HG02885 (cell line): ENCODE measurements around the gene FBXW7.

Experiments used
- ATAC-seq: cut with Tn5 transposase; IDR thresholded peaks from one replicate; pipeline ENCODE4 v1.9.1; 2021; ENCODE audit warnings: mild to moderate bottlenecking; ENCODE audit not compliant: unreplicated experiment, poor library complexity

The FBXW7 gene

DNA sequence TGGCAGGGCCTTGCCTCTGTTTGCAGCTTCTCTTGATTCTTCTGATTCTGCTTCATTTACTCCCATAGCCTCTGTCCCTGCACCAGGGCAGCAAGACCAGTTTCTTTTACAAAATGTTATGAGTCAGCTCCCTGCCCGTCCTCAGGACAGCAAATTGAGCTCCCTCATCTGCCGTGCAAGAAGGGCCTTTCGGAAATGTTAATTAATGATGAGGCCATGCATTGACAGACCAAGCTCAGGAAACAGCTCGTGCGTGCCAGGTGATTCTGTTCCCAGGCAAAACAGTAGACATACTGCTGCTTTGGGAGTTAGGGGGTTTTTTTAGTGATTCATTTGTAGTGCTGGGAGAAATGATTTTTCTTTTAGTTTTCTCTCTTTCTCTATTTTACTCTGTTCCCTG is 231.7 kb downstream of the FBXW7 start:
- peak; percentile 89 for ATAC-seq

GRCh38 chr4:152301381-152301780 is 234.5 kb downstream of the FBXW7 start:
- ATAC-seq, result no peak

- no peak for ATAC-seq
These were observed 236.3 kb downstream of the FBXW7 start for GRCh38 chr4:152299553-152299952.

DNA sequence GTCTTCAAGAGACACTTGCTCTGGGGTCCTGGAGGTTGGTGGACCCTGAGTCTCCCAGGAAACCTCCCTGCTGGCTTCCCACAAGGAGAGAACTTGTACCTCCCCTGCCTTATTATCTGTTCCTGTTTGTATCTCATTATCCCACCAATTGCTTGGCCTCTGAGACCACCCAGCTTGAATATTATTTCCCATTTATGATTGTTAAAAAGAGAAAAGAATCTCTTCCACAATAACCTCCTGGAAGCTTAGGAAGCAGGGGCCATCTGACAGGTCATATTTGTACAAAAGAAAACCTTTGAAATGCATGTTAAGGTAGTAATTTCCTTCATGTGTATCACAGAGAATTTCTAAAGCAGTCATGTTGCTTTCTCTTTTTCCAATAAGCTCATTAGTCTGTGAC is 239.5 kb downstream of the FBXW7 start:
- no peak for ATAC-seq

DNA sequence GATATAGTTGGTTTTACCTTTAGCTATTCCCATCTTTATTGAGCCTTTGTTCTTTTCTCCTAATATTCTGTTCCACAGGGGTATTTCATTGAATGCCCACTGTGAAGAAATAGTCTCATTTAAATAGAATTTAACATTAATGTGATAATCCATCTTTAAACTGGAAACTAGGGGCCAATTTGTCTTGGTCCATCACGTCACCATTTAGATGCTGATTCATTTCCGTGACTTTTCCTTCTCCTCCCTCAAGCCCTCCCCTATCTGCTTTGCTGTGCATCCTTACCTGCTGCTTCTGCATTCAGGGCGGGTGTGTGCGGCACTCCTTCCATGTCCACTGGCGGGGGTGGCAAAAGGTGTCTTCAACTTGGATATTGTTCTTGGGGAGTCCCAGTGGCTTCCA is 241.1 kb downstream of the FBXW7 start:
- ATAC-seq, result no peak

DNA sequence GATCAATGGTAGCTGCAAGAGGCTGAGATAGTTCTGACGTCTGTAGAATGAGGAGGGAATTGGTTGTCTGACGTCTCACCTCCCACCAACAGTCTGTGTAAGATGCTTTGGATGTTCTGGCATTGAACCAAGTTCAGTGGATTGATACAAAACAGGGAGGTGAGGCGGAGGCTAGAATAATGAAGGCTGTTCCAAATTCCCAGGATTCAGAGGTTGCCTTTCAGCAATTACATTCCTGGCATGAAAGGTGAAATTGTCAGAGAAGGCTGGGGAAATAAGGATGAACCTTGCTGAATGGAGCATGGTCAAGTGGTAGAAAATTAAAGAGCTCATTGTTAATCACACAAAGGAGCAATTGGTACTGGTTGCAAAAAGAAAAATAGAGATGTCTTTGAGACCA is 241.6 kb downstream of the FBXW7 start:
- no peak for ATAC-seq

GRCh38 chr4:152293527-152293926 is 242.4 kb downstream of the FBXW7 start:
- ATAC-seq, result no peak

GRCh38 chr4:152290366-152290921 is 245.4 kb downstream of the FBXW7 start:
- no peak for ATAC-seq

DNA sequence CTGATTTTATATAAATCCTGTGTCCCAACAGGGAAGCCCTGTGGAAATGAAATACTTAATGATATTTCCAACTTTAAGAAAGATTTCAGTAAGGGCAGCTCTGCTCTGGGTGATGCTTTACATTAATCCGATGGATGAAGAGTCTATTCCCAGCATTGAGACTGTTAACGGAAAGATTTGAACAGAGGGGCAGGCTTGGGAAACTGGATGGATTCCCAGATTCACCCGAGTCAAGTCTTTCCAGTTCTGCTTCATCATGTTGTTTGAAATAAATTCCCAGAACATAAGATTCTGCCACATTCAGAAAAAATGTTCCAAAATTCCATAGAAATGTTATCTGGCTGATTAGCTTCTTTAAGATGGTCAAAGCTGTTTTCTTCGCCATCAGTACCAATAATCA is 246.0 kb downstream of the FBXW7 start:
- no peak for ATAC-seq

- ATAC-seq, result no peak
These were observed 246.4 kb downstream of the FBXW7 start for GRCh38 chr4:152289541-152289940.

DNA sequence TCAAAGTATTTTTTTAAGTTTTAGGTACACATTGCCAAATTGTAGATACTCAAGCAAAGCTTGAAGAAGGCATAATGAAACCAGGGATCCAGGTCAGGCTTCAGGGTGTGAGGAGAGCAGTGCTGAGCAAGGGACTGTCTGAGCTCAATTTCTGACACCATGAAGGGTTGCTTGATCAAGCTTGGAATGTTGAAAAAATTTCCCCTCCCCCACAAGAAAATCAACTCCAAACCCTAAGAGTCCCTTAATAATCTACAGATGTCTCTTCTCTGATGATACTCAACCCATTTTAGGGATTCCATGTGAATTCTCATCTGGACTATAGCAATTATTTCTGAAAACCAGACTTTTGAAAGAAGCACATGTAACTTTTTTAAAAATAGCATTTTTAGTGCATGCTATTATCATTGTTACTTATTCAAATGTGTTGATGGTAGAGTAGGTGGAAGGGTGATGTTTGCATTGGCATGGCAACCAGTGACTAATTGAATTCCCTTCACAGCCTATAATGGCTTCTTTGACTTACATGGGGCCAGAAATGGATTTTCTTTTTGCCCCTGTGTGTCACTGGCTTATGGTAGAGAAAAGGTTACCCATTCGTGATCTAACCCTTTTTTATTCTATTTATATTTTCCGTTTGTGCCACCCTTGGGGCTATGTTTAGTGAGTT is 252.0 kb downstream of the FBXW7 start:
- no peak for ATAC-seq

GRCh38 chr4:152281822-152282221 is 254.1 kb downstream of the FBXW7 start:
- ATAC-seq, result no peak

GRCh38 chr4:152281211-152281610 is 254.7 kb downstream of the FBXW7 start:
- ATAC-seq, result no peak

GRCh38 chr4:152279234-152279566 is 256.7 kb downstream of the FBXW7 start:
- no peak for ATAC-seq

DNA sequence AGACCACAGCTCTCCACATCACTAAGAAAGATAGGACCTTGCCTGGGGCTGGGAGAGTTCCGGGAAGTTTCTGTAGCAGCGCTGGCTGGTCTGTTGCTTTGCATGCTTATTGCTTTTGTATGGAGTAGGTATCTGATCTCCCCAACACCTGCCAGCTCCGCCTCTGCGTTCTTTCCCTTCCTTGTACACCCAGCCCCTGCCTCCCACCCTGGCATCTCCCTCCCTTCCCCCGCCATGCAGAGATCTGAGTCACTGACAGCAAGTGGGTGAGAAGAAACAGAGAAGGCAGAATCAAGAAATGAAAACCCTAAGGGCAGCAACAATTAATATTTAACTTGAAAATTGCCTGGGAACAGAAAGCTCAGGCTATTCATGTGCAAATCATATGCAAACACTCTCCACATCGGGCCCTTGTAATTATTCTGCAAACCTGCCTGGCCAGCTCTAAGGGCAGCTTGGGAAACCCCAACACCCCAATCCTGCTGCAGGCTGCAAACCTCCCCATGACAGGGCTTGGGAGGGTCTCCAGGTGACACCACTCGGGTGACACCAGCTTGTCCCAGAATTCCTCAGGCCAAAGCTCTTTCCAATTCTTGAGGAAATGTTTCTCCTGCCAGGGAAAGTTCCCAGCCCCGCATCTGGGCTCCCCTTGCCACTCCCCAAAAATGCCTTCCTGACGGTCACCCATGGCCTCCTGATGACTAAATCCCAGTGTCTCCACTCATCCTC is 257.2 kb downstream of the FBXW7 start:
- ATAC-seq, result no peak

GRCh38 chr4:152278172-152278504 is 257.8 kb downstream of the FBXW7 start:
- ATAC-seq, result no peak

- ATAC-seq, result no peak
These were observed 258.6 kb downstream of the FBXW7 start for GRCh38 chr4:152277333-152277732.

DNA sequence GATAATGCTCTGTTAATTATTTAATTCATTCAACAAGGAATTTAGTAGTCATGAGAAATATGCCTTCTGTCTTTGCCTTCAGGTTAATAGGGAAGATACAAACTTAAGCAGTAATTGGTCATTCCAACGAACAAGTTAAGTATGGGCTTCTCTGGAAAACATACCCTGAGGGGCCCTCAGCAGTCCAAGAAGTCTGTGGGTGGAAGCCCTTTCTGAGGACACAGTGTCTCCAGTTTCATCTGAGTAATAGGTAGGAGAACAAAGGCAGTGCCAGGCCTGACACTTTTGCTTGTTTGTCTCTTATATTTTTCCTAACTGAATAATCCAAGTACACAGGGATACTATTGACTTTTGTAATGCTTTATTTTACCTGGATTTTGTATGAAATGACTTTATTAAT is 262.5 kb downstream of the FBXW7 start:
- no peak for ATAC-seq
